GM18873 (cell line): ENCODE data around the gene ESRP2.

Source experiments
- ATAC-seq: cut with Tn5 transposase; IDR thresholded peaks from one replicate; pipeline ENCODE4 v1.9.1; 2021; ENCODE audit warnings: mild to moderate bottlenecking, moderate library complexity, moderate number of reproducible peaks; ENCODE audit not compliant: unreplicated experiment, low FRiP score

Gene ESRP2

DNA sequence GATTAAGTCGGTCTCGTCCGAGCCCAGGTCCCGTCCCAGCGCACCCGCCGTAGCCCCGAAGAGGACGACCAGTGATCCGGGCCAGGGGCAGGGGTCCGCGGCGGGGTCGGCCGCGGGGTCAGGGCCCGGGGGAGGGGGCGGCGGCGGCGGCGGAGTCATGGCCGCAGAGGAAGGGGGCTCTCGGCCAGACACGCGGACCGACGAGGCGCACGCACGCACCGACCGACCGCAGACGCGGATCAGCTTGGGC, at the start of gene ESRP2:
ESRP2 (minus strand) TSS at position 241 of the 250 bp plus-strand sequence; CDS start at position 159, 82 bp downstream.
- no peak for ATAC-seq

DNA sequence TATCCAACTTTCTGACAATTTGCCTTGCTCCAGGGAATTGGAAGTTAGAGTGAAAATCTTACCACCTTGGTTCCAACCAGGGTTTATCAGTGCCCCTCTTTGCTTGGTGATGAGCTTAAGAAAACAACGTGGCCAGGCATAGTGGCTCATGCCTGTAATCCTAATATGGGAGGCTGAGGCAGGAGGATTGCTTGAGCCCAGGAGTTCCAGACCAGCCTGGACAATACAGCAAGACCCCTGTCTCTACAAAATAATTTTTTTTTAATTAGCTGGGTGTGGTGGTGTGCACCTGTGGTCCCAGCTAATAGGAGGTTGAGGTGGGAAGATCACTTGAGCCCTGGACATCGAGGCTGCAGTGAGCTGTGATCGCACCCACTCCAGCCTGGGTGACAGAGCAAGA, 49.8 kb upstream of the ESRP2 start:
- no peak for ATAC-seq

DNA sequence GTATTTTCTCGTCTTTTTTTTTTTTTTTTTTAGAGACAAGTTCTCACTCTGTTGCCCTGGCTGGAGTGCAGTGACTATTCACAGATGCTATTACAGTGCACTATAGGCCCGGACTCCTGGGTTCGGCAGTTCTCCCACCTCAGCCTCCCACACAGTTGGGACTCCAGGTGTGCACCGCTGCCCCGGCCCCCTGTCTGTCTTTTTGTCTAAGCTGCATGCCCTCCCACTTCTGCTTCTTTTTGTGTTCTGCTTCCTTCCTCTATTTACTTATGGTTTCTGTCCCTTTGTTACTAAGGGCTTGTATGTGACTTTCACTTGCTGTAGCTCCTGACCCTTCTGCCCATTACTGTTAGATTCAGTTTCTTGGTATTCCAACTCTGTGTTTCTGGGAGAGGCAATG, 48.9 kb upstream of the ESRP2 start:
- no peak for ATAC-seq

DNA sequence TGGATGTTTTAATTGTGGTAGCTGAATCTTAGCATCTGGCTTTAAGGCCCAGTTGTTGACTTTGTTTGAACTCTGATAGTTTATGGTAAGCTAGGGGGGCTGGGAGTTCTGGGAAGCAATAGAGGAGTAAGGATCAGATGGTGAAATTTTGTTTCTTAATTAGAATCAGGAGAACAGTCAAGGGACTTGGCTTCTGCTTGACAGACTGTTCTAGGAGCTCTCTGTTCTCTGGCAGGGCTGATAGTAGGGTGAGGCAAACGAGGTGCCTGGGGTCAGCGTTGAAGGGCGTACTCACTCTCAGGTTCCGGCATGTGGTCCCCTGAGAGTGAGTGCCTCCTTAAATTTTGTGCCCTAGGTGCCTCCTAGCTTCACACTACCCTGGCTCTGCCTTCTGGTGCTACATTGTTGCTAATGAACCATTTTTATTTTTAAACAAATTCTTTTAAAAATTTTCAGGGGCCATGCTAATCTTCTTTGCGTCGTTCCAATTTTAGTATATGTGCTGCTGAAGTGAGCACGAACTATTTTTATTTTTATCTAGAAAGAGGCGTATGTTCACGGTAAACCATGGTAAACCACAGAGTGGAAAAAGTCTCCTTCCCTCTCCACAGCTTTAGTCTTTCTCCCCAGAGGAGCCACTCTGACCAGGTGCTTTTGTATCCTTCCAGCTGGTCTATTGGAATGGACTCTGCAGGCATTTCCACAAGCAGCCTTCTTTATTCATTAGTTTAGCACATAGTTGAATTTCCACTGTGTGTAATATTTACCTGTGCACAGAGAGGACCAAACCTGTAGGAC, 48.1 kb upstream of the ESRP2 start:
- no peak for ATAC-seq

DNA sequence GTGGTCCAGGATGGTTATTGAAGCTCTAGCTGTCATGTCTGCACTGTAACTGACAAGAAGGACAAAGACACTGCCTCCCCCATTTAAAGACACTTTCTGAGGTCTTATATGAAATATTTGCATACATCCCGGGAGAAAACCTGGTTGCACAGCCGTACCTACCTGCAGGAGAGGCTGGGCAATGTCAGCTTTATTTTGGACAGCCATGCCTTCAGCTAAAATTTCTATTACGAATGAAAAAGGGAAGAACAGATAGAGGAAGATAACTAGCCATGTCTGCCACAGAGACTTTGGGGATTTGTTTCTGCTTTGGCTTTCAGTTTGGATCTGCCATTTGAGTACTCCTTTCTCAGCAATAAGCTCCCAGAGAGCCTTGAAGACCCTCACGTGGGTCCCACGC, 47.4 kb upstream of the ESRP2 start:
- no peak for ATAC-seq

DNA sequence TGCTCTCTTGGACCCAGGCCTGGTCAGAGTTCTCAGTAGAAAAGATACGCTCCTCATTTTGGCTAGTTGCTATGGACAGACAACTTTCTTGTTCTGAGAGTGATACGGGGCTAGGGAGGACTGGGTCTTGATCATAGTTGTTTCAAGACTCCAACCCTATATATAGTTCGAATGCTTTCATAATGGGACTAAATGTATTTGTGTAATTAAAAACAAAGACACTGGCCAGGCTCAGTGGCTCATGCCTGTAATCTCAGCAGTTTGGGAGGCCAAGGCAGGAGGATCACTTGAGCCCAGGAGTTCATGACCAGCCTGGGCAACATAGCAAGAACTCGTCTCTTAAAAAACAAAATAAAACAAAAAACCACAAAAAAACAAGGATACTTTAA, 46.1 kb upstream of the ESRP2 start:
- no peak for ATAC-seq

DNA sequence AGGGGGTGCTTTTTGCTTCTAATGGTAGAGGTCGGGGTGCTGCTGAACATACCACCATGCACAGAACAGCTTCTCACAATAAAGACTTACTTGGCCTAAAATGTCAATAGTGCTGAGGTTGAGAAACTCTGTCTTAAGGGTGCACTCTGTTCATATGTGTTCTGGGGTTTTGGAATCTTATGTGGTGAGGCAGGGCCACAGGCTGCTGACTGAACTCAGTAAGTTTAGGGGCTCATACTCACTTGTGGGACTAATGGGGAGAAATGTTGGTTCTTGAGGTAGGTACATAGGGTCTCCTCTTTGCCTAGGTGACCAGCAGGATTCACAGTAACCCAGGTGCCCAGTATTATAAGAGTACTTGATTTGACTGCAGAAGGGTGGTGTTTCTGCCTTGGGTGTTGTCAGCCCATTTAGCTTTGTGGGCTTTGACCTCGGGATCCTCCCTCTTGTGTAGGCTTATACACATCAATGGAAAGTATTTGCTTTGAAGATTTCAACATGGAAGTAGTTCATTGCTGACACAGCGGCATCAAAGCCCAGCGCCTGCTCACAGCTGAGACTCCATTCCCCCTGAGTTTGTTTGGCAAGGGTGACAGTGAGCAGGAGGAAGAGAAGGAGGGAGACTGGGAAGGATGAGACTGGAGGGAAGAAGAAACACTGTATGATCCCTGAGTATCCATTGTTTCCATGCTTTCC, 45.6 kb upstream of the ESRP2 start:
- ATAC-seq: no peak

DNA sequence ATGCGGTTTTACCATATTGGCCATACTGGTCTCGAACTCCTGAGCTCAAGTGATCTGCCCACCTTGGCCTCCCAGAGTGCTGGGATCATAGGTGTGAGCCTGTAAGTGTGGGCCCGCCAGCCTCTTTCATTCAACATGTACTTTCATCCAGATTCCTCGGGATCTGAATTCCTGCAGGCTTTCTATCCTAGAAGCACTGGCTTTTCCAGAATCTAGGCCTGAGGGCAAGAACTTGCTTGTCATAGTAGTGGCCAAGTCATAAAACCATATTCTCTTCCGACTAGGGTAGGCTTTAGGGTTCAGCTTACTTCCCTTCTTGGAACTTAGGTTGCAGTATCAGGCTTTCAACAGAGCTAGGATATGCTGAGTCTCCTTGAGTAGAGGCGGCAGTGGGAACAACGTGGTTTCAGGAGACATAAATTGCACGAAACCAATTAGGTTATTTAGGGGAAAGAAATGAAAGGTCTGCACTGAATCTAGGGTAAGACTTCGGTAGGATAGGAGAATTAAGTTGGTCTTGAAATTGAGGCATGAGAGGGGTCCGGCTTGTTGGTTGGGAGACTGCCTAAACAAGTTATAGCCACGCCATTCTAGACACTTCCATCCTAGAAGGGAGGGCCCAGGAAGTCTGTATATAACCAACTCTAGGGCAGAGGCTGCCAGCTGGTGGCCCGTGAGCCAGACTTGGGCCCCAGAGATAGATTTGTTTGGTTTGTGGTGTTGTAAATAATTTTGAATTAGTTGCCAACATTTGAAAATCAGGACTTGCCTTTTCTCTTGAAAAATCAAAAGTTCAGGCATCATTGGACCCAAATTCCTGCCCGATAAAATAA, 44.0 kb upstream of the ESRP2 start:
- ATAC-seq: no peak

DNA sequence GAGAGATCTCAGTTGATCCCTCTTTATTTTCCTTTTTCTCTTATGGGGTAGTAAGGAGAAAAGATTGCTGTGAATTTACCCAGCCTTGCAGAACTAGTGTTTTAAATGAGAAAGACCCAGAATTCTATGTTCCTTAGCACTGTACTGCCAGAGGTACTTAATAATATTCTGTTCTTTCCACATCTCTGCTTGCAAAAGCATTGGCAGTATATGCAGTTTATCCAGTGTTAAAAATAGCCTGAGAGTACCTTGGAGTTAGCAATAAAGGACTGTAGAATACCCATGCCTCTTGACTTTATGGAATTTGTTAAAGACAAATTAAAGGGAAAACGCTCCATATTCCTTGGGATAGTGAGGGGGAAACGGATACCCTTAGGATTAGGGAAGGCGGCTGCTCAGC, 40.3 kb upstream of the ESRP2 start:
- no peak for ATAC-seq

DNA sequence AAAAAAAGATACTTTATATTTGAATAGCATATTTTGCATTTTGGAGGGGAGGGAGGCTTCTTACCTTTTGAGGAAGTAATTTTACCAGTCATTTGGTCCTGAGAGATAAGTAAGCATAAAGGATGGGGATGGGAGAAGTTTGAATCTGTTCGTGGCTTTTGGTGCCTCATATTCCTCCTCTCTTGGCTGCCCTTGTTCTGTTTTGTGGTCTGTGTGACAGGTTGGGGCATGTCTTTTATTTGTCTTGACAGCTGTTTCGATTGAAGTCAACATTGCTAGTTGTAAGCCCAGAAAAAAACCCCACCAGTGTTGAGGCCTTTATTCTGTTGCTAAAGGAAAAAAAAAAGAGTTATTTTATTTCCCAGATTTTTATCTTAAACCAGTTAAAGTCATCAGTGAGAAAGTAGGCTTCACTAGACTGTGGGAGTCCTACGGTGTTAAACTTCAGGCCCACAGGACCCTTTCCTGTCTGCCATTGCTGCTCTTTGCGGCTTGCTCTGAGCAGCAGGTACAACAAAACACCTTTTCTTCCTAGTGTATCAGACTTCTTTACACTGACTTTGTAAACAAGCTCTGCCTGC, 39.8 kb upstream of the ESRP2 start:
- ATAC-seq: no peak

DNA sequence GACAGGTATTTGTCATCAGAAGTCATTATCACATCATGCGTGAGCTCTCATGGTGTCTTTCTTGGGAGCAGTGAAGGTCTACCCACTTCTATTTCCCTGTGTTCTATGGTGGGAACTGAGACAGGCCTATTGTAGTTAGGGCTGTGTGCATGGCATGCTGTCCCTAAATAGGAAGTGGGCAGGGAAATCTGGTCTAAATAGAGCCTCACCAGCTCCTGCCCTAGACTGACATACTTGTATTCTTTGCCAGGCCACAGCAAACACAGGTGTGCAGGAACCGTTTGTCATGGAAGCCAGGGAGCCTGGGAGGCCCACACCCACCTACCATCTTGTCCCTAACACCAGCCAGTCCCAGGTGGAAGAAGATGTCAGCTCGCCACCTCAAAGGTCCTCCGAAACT, 38.5 kb upstream of the ESRP2 start:
- ATAC-seq: no peak

DNA sequence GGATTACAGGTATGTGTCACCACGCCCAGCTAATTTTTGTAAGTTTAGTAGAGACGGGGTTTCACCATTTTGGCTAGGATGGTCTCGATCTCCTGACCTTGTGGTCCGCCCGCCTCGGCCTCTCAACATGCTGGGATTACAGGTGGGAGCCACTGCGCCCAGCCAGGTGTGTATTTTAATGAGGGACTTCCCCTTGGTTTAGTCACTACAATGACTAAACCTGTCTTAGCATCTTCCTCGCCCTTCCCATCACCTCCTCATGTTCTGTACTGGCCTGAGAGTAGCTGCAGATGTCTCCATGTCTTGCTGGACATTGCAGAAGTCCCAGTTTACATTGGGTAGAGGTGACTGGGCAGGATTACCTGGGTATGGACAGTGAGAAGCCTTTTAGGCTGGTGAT, 38.0 kb upstream of the ESRP2 start:
- ATAC-seq: no peak

DNA sequence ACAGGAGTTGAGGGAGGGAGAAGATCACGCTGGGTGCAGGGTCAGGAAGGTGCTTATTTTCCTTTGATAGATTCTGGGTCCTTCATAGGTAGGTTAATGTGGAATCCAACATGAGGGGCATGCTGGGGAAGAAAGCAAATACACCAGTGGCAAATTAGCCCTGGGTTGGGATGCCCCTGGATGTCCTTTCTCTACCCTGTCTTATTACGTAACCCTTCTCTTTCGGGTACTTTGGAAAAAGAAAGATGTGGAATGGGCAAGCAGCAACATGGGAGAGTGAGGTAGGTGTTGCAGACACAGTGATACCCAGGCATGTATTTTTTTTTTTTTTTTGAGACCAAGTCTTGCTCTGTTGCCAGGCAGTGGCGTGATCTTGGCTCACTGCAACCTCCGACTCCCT, 37.5 kb upstream of the ESRP2 start:
- no peak for ATAC-seq

DNA sequence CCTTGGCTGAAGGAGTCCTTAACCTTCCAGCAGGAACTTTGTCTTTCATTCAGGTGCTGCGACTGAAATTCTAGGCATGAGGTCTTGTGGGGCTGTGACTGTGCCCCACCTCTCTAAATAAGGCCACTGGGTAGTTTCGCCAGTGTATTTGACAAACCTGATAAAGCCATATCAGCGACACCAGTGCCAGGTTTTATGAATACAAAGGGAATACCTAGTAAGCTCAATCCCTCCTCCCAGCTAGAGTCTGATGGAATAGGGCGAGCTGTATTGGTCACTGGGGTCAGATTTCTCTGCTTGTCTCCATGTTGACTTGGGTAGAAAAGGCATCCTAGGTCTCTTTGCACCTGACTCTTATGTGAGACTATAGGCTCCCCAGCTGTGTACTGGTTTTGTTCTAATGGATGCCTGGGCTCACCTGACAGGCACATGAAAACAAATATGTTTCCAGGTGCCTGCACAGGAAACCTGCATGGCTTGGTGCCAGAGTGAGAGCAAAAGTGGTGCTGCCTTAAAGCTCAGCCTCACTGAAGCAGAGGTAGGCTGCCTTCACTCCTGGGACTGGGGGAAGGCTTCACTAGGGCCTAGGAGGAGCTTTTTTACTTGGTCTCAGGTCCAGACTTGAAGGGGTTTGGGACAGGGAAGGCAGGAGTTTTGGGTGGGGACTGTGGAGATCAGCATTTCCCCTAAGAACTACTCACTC, 36.7 kb upstream of the ESRP2 start:
- no peak for ATAC-seq

DNA sequence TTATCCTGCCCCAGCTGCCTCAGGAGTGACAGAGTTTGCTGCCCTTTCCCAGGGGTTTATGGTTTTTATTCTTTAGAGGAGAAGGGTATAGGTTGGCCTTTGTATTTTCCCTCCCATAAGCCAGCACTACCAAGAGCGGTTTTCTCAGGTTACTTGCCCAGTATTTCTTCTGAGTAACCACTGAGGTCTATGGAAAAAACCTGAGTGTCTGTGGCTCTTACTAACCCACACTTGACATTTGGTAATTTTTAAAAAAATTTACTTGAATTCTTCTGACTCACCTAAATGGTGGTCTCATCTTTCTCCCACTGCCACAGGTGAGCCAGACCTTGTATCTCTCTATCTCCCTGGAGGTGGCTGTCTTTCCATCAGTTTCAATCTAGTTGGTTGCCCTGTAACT, 34.4 kb upstream of the ESRP2 start:
- no peak for ATAC-seq

DNA sequence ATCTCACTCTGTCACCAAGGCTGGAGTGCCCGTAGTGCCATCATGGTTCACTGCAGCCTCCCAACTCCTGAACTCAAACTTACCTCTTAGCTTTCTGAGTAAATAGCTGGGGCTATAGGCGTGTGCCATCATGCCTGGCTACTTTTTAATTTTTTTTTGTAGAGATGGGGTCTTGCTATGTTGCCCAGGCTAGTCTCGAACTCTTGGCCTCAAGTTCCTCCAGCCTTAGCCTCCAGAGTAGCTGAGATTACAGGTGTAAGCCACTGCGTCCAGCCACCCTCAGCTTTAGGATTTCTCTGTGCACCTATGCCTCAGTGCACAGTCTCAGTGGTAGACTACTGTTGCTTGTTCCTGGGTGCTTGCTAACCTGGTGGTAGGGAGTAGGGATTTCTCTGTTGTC, 33.9 kb upstream of the ESRP2 start:
- ATAC-seq: no peak

DNA sequence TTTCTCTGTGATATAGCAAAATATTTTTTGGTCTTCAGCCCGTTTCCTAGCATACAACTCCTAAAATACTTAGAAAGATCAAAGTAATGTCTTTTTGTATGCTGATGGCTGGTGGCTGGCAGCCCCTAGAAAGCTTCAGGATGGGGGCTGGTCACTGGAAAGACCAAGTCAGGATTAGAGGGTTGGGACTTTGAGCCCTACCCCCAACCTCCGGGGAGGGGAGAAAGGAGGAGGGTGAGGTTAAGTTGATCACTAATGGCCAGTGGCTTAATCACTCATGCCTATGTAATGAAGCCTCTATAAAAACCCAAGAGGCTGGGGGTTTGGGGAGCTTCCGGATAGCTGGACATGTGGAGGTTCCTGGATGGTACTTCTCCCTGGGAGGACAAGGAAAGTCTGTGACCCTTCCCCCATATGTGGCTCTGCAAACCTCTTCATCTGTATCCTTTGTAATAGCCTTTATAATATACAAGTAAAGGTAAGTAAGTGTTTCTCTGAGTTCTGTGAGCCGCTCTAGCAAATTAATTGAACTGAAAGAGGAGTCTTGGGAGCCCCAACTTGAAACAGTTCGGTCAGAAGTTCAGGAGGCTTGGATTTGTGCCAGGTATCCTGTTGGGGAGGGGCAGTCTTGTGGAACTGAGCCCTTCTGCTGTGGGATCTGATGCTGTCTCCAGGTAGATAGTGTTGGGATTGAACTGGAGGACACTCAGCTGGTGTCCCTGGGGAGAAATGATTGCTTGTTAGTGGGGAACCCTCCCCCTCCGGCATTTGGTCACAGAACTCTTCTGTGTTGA, 31.9 kb upstream of the ESRP2 start:
- no peak for ATAC-seq

DNA sequence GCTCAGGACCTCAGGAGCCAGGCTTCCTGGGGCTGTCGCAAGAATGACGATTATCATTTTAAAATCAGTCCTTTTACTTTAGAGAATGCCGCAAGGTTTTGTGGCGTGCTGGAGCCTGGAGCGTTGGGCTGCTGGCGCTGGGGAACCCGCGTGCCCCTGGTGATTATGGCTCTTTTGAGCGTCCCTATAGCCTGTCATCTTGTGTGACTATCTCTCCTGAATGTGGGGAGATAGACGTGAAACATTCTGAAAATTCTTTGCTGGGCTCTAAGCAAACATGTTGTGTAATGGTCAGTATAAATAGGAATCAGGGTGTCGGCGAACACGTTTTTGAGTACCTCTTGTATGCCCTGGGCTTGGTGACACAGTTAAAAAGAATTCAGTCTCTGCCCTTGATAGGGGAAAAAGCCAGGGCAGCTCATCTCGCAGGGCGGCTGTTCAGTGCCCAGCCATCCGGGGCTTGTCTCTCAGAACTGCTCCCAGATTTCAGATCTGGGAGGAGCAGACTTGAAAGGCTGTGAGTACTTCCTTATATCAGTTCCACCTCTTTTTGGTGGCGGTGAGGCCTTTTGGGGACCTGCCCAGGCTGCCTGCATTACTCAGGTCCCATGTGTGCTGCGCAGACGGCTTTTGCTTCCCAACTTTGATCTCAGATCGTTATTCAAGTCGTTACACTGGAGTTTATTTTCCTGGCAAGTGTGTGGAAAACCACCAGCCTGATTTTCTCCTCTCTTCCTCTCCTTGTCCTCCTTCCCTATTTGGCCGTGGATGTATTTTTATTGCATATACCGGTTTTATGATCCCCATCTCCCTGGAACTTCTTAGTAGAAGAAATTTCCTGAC, 29.4 kb upstream of the ESRP2 start:
- no peak for ATAC-seq
